NCI-H2196 treated with DMSO at 0.1 percent for 48 hours (cell line): ENCODE measurements around the gene FBXL14.
"Not testable (repeated sequence)": the region's sequence is repeated elsewhere in the genome, so short reads cannot be mapped to it uniquely, and the experiment has no call there.

Experiments
- DNase-seq: peaks from one replicate; lab custom pipeline; 2025; ENCODE audit not compliant: unreplicated experiment; lab: John Stamatoyannopoulos, UW

The FBXL14 gene

DNA sequence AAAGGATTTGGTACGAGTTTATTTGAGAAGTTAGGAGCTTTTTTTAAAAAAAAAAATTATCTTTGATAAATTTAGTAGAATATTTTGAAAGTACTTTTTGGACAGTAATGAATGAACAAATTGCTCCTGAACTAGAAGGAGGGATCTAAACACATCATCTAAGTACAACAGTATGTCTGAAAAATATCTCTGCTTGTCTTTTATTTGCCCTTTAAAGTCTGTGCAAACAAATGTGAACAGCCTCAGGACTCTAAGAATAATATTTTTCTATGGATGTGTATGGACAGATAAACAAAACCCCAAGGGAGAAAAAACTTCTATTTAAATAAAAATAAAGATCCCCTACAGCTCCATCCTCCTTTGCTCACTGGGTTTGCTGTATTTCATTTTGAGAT lies 19.5 kb downstream of the FBXL14 start:
- no peak for DNase-seq

DNA sequence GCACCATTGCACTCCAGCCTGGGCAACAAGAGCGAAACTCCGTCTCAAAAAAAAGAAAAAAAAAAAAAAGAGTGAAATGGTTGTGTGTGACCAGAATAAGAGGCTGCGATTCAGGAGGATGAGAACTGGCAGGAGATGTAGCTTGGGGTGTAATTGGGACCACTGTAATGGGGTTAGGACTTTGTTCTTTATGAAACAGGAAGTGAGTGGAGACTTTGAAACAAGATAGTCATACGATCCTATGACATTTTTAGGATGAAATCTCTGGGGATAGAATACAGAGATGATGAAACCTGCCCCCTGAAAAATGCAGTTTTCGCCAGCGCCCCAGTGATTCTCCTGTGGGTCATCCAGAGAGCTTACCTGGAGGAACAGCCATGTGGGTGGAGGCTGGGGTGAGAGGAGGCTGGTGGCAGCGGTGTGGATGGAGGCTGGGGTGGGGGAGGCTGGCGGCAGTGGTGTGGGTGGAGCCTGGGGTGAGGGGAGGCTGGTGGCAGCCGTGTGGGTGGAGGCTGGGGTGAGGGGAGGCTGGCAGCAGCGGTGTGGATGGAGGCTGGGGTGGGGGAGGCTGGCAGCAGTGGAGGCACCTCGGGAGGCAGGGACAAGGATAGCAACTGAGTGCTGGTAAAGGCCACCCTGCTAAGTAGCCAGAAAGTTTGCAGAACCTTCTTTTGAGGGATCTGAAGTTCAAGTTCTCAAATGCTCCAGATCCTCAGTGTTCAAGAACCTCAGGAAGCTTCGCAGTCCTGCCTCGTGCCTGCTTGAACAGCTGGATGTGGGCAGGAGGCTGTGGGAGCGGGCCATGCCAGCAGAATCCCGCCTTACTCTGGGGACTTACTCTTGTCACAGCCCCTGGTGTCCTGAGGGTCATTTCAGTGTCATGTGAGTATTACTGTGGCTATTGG lies 20.2 kb downstream of the FBXL14 start:
- DNase-seq, result no peak

DNA sequence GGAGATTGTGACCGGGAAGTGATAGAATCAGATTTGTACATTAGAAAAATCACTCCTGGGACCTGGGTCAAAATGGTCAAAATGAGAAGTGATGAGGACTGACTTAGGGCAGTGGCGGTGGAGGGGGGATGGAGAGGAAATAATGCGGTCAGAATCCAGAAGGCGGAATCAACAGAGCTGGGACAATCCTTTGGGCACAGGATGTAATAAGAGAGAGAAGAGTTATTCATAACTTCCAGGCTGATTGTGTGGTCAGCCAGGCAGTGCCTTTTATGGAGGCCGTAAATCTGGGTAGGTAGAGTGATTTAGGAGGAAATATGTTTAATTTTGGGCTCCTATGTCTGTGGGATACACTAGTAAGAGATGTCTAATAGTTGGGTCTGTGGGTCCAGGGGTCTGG lies 21.6 kb downstream of the FBXL14 start:
- DNase-seq, result no peak

DNA sequence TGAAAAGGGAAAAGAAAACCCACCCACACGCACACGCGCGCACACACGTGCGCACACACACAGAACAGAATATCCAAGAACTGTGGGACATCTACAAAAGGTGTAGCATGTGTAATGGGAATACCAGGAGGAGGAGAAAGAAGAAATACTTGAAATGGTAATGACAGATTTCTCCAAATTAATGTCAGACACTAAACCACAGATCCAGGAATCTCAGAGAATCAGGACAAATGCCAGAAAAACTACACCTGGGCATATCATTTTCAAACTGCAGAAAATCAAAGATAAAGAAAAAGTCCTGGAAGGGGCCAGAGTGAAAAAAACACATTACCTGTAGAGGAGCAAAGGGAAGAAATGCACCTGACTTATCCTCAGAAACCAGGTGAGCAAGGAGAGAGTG lies 26.5 kb downstream of the FBXL14 start:
- no peak for DNase-seq

DNA sequence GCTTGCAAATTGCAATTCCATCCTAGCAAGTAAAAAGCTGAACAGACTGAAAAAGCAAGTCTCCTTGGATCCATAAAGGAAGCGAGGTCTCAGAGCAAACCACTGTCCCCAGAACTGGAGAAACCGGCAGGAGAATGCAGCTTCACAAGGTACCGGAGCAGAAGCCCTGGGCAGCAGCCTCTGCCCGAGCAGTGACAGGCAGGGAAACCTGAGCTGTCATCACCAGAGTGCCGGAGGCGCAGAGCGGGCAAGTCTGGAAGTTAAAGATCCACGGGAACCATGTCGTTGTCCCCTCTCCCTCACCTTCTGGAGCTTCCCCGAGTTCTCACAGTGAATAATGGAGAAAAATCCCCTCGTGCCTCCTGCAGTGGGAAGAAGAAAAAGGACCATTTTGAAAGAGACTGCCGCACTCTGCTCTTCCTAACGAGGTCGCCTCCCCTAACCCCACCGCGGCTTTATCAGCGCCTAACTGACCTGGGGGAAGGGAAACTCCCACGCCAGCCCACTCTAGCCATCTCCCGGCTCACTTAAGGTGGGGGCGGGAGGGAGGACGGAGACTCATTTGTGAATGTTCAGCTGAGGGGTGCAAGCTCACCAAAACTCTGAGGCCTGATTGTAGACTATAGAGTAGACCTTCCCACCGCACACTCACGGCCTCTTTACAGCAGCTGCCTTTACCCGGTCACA lies 27.8 kb downstream of the FBXL14 start:
- no peak for DNase-seq

DNA sequence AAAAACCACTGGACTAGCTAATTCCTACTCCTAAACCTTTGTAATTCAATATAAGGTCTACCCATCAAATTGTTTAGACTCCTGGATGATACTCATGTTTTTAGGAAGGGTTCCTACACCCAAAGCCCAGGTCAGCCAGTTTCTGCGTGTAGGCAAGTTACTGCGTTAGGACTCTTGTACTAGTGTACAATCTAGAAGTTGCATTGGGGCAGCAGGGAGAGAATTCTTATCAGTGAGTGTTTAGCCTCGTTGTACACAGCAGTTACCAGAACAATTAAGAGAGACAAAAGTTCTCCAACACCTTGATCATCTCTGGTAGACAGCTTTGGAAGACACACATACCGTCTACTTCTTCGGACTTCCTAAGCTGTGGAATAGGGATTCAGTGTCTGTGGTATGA lies 29.2 kb downstream of the FBXL14 start:
- no peak for DNase-seq

DNA sequence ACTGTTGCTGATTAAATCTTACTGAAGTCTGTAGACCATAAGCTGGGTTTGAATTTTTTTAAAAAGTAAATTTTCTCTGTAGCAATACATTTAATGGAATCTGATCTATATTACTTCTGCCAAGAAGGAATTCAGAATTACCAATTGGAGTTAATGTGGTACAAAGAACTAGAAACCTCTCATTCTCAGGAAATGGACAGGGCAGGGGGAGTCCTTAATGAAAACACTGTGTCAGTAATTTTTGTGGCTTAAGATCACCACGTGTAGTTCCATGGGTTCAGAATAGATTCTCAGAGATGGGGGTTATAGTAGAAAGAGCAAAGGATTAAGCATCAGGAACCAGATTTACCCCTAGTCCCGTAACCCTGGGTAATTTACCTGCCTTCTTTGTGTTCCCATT lies 30.3 kb downstream of the FBXL14 start:
- no peak for DNase-seq

DNA sequence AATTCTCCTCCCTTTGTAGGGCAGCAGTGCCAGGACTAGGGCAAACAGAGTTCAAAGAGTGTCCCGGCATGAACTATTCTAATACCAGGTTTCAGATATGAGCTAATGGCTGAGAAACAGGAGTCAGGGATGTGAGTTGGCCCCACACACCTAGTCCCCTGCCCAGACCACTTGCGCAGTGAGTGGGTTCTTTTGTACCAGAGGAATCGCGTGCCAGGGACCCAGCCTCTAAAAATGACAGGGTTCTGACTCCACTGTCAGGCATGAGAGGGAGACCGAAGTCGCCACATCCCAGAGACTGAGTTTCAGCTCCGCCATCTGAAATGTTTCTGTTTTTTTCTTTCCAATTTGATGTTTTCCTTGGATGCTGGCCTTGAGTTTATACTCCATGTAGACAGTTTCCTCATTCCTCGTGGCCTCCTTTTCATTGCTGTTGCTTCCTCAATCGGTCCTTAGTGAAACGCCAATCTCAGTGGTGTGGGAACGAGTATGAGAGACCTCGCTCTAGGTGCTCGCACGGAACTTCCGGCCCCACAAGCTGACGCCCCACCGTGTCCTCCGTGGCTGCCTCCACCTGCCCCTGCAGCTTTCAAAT lies 31.5 kb downstream of the FBXL14 start:
- no peak for DNase-seq

DNA sequence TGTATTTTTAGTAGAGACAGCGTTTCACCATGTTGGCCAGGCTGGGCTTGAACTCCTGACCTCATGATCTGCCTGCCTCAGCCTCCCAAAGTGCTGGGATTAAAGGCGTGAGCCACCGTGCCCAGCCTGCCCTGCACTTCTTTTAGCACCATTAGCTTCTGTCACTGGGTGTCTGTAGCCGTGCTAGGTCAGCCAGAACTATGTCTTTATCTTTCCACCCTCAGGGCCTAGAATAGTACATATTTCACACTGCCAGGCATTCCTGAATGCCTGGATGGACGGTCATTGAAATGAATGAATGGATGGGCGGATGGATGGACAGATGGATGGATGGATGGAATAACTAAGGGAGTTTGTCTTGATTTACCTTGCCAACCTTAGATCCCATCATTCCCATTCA lies 33.7 kb downstream of the FBXL14 start:
- DNase-seq, result no peak

DNA sequence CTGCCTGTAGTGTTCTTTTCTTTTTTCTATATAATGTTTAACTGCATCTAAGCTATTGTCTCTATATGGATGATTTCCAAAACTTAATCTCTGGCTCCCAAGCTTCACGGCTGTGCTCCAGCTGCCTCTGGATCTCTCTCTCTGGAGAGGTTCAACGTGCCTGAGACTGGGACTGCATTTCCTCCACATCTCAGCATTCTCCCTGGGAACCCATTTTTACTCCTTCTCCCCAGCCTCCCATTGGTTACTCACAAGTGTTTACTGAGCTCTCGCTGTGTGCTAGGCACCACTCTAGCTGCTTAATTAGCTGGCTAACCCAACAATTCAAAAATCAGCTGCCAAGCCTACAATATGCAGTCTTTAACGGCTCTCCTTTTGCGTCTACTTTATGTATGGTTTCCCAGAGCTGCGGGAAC lies 34.7 kb downstream of the FBXL14 start:
- DNase-seq, result no peak

DNA sequence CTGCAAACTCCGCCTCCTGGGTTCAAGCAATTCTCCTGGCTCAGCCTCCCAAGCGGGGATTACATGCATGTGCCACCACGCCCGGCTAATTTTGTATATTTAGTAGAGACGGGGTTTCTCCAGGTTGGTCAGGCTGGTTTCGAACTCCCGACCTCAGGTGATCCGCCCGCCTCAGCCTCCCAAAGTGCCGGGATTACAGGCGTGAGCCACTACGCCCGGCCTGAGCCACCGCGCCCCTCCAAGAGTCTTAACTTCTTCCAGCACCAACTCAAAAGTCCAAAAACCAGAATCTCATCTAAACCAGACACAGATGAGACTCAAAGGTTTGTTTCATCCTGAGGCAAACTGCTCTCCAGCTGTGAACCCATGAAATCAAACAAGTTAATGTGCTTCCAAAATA lies 36.3 kb downstream of the FBXL14 start:
- not testable (repeated sequence) for DNase-seq

DNA sequence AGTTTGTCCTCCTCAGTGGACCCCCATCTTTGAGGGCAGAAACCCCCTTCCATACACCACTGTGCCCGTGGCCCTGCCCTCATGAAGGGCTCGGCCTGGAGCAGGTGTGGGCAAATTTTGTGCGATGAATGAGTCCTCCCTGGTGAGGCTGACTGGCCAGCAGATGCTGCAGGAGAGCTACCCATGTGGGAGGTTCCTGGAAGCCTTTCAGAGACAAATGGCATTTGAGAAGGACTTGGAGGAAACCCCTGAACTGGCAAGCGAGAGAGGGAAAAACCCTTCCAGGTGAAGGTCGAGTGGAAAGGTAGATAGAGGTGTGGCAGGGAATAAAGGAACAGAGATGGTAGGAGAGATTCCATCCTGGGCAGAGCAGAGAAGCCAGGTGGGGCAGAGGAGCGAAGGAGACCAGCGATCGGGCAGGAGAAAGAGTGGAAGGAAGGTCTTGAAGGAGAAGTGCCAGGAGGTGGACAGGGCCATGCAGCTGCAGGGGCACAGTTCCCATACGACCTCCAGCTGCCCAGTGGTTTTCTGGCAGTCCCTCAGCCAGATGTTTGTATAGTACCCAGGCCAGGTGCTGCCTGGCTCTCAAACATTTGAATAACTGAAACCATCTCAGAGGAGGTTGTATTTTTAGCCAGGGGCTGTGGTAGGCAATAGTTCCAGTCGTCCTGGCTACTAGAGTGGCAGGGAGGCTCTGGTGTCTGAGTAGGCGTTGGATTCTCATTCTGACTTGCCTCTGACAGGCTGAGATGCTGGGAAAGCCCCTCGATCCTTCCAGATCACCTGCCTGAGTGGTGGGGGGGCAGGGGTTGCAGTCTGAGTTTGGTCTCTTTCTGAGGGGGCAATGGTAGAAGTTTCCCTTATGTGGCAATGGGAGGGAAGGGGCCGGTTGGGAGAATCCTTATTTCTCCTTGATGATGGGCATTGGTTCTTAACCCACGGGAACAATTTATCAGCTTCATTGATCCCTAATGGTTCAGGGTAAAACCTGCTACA lies 40.1 kb downstream of the FBXL14 start:
- DNase-seq, result no peak

DNA sequence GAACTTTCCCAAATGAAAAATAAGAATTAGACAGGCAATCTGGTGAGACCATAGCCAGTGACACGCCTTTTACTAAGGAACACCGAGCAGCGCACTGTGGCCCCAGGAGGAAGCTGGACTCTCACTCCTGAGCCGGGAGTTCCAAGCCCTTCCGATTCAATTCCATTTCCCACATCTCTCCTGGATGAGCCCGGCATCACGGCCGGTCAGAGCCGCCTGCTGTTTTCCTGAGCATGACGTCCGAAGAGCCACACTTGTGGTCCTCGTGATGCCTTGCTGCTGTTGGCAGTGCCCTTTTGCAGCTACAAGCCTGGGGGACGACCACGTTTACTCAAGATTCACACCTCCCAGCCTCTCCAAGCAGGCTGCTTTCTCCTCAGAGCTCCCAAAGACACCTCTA lies 40.8 kb downstream of the FBXL14 start:
- DNase-seq, result no peak

DNA sequence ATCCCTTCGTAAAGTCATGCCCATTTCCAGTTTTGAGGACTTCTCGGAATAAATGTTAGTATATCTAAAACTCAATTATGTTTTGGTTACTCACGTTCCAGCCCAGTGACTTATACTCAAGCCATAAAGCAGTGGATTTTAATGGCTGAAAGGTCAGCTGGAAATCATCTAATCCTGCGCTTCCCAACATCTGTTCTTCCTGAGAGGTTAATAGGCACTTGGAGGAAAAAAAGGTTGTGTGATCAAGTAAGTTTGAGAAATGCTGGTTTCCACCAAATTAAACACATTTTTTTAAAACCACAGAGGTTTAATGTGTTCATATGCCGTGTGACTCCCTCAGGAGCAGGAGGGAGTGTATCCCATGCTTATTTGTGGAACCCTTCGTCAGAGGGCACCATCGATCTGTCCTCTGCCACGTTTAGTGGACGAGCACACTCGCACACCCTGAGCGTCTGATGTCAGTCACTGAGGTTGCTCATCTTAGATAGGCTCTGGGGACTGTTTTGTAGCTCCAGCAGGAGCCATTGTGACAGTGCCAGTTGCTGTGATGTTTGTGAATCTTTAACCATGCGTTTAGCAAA lies 41.4 kb downstream of the FBXL14 start:
- DNase-seq, result no peak

DNA sequence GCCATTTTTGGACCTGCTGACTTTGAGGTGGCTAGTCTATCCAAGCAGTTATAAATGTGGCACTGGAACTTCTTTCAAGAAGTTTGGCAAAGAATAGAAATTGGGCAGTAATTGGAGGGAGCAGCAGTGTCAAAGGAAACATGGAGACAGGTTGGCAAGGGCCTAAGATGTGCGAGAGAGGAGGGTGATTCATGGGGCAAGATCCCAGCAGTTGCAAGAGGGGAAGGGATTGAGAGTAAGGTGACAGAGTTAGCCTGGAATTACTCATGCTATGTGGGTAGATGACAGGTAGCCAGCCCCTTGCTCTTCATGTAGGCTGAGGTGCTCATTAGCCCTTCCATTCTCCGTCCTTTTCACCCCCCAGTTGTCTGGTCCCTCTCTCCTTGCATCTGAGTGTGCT lies 42.2 kb downstream of the FBXL14 start:
- DNase-seq, result no peak

DNA sequence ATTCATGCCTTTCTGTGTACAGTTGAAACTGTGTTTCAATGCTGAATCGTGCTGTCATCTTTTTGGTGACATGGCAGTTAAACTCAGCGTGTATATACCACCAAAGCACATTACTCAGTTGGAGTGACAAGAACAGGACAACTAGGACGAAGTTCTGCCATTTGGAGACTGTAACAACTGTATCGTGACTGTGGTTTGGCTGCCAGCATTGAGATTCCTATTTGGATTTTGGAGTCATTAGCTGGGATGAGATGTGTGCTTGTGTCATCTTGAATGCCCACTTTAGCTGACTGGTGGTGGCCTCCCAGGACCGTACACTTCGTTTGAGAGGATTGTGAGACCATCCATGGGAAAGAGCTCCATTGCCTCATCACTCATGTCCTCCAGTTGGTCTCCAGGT lies 42.9 kb downstream of the FBXL14 start:
- no peak for DNase-seq

DNA sequence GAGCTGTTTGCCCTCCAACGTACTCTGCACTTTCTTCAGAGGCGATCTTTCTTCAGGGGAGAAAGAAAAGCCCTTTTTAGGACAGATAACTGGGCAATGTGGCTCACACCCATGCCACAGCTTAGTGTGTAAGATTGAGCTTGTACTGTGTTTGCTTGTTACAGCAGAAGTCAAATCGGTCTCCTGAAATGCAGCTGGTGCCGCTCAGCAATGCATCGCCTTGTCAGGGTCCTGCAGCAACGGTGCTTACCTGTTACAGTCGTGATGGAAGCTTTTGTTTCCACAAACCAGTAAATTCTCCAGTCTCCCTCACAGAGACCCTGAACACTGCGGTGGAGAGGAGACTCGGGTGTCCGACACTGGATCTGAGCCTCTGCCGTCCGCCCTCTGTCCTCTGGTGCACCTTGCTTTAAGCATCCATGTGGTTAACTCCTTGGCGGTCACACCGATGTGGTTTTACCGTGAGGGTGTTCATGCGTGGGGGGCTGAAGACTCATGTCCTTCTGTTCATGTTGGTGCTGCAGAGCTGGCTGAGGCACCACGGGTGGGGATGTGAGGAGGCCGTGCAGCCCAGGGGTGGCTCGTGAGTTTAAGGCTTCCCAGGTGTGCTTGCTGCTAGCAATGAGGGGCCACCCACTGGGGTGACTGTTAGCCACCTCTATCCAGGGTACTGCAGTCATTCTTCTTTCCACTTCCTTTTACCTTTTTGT lies 47.3 kb downstream of the FBXL14 start:
- DNase-seq, result no peak

DNA sequence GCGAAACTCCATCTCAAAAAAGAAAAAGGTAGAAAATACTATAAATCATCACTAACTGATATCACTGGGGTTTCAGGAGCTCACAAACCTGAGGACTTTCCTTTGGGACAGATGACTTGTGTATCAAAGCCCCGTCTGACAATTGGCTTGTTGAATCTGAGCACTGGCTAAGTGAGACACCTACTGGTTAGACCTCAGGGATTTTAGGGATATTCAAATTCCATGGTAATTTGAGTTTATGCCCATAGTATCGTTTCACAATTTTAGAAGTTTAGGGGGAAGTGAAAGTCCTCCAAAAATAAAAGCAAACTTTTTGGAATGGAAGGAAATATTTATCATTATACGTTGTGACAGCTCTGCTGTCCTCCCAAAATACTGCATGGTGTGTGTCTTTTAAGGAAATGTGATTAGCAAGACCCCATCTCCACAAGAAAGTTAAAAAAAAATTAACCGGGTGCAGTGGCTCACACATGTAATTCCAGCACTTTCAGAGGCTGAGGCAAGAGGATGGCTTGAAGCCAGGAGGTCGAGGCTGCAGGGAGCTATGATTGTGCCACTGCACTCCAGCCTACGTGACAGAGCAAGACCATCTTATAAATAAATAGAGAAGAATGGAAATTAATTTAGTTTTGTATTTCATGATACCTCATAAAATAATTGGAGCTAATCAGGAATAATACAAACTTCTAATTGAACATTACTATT lies 49.2 kb downstream of the FBXL14 start:
- DNase-seq, result no peak

DNA sequence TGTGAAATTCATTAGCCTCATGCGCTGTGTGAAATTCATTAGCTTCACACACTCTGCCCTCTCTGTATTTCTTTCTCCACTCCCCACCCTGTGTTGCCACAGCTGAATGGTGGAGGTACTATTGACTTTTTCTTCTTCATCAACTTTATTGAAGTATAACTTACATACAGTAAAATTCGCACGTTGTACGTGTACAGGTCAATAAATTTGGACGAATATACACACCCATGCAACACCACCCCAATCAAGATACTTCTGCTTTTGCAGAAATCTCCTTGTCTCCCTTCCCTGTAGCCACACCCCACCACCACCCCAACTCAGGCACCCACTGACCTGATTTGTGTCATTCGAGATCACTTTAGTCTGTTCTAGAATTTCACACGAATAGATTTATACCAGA lies 51.8 kb downstream of the FBXL14 start:
- DNase-seq, result no peak
